Smooth muscle cell (in vitro differentiated cells): Measurements from ENCODE around the gene ZBTB44. TPM values are rescaled to one million over a fixed set of nuclear protein-coding genes. Genes with fewer than 3 reads are reported as not detected.

Experiments
- DNase-seq: peaks from one replicate; lab custom pipeline; 2025; ENCODE audit not compliant: unreplicated experiment; lab: John Stamatoyannopoulos, UW
- H2AFZ ChIP-seq: fragments of 200-600 bp; sonication (generic); 2 replicates; pipeline ENCODE4 v1.6.0; 2016; ENCODE audit warnings: antibody characterized with exemption, low read depth, mild to moderate bottlenecking
- H3F3A ChIP-seq: fragments of 200-600 bp; sonication (generic); 2 replicates; pipeline ENCODE4 v1.6.0; 2017; ENCODE audit warnings: antibody characterized with exemption, low read depth
- H3K27ac ChIP-seq: fragments of 200-600 bp; sonication (generic); 2 replicates; pipeline ENCODE4 v1.5.1; 2016; ENCODE audit warnings: low read depth, mild to moderate bottlenecking
- H3K27me3 ChIP-seq: fragments of 200-600 bp; sonication (generic); 2 replicates; pipeline ENCODE4 v1.6.1; 2016; ENCODE audit warnings: low read depth, mild to moderate bottlenecking
- H3K36me3 ChIP-seq: fragments of 200-600 bp; sonication (generic); 2 replicates; pipeline ENCODE4 v1.5.1; 2016; ENCODE audit warnings: low read depth
- H3K4me1 ChIP-seq: fragments of 200-600 bp; sonication (generic); 2 replicates; pipeline ENCODE4 v1.5.1; 2016; ENCODE audit warnings: low read depth
- H3K4me2 ChIP-seq: fragments of 200-600 bp; sonication (generic); 2 replicates; pipeline ENCODE4 v1.6.0; 2016; ENCODE audit warnings: mild to moderate bottlenecking
- H3K4me3 ChIP-seq: fragments of 200-600 bp; sonication (generic); 2 replicates; pipeline ENCODE4 v1.5.1; 2016; ENCODE audit warnings: mild to moderate bottlenecking
- H3K79me2 ChIP-seq: fragments of 200-600 bp; sonication (generic); 2 replicates; pipeline ENCODE4 v1.6.0; 2016; ENCODE audit warnings: low read depth, mild to moderate bottlenecking
- H3K9ac ChIP-seq: fragments of 200-600 bp; sonication (generic); 2 replicates; pipeline ENCODE4 v1.6.0; 2016; ENCODE audit warnings: low read depth
- H3K9me3 ChIP-seq: fragments of 200-600 bp; sonication (generic); replicated peaks from 2 replicates; pipeline ENCODE4 v1.5.1; 2016; ENCODE audit warnings: low read depth
- H4K20me1 ChIP-seq: fragments of 200-600 bp; sonication (generic); 2 replicates; pipeline ENCODE4 v1.6.0; 2016; ENCODE audit warnings: low read depth
- WGBS: methylation state at CpG from one replicate; pipeline ENCODE4 v1.1.7; 2016; ENCODE audit warnings: low lambda C conversion rate; 5-methylcytosine and 5-hydroxymethylcytosine counted together
- polyA plus RNA-seq: library from polyadenylated mRNA; unstranded; fragments of >200 nt; fragmentation: Nextera tagmentation; extraction: Ambion mirVana; gene quantifications from 2 replicates; pipeline ENCODE4 v1.2.1, GENCODE V29; 2016
- total RNA-seq: library from RNA; depleted of rRNA; stranded (reverse); fragments of >200 nt; gene quantifications from 2 replicates; pipeline ENCODE4 v1.2.3, GENCODE V29; 2014
- TF ChIP-seq, protein P1 (sequence below): fragments of 200-600 bp; sonication (generic); IDR thresholded peaks from 2 replicates; pipeline ENCODE4 v1.5.1; 2017; ENCODE audit warnings: borderline replicate concordance, mild to moderate bottlenecking, antibody characterized with exemption; ENCODE audit not compliant: insufficient read depth, poor library complexity, severe bottlenecking

The ZBTB44 gene
- total and polyA plus RNA-seq, 2 experiments from 2014 or later, result 2.3 to 27.3 TPM

DNA sequence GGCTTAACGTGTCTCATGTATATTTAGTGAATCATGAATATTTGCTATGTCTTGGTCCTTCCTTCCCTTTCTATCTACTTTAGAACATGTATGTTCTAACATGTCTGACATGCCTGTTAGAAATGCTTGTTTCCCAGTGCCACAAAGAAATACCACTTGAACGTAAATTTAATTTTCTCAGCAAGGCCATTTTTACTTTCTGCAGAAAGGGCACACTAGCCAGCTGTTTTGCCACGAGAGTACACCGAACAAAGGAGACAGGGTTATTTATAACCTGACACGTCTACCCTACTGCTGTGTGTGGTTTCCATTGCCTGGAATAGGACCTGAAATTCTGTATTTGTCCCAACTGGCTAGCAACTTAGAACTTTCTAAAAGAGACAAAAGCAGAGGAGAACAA, 7.4 kb upstream of the ZBTB44 start:
- Histone ChIP-seq H3K9me3 (no peaks in the 10 kb centered on the region), H3K4me3 (no peak overlapping the region), H3K27me3 (no peaks in the 10 kb centered on the region), H3K79me2 (no peaks in the 10 kb centered on the region), H3K4me1 (peaks cover 8% of the 10 kb centered on the region), H3F3A (no peaks in the 10 kb centered on the region), H3K9ac (peak overlapping the region; percentile 64), H3K27ac (peak overlapping the region; percentile 85), H4K20me1 (no peaks in the 10 kb centered on the region), H2AFZ (no peak overlapping the region), H3K36me3 (no peaks in the 10 kb centered on the region), H3K4me2 (peak overlapping the region; percentile 7)
- DNase-seq, result no peak
- TF ChIP-seq, protein P1, sequence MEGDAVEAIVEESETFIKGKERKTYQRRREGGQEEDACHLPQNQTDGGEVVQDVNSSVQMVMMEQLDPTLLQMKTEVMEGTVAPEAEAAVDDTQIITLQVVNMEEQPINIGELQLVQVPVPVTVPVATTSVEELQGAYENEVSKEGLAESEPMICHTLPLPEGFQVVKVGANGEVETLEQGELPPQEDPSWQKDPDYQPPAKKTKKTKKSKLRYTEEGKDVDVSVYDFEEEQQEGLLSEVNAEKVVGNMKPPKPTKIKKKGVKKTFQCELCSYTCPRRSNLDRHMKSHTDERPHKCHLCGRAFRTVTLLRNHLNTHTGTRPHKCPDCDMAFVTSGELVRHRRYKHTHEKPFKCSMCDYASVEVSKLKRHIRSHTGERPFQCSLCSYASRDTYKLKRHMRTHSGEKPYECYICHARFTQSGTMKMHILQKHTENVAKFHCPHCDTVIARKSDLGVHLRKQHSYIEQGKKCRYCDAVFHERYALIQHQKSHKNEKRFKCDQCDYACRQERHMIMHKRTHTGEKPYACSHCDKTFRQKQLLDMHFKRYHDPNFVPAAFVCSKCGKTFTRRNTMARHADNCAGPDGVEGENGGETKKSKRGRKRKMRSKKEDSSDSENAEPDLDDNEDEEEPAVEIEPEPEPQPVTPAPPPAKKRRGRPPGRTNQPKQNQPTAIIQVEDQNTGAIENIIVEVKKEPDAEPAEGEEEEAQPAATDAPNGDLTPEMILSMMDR, result no peak
- 64% methylated on average over 5 of the region's 5 CpGs for WGBS

DNA sequence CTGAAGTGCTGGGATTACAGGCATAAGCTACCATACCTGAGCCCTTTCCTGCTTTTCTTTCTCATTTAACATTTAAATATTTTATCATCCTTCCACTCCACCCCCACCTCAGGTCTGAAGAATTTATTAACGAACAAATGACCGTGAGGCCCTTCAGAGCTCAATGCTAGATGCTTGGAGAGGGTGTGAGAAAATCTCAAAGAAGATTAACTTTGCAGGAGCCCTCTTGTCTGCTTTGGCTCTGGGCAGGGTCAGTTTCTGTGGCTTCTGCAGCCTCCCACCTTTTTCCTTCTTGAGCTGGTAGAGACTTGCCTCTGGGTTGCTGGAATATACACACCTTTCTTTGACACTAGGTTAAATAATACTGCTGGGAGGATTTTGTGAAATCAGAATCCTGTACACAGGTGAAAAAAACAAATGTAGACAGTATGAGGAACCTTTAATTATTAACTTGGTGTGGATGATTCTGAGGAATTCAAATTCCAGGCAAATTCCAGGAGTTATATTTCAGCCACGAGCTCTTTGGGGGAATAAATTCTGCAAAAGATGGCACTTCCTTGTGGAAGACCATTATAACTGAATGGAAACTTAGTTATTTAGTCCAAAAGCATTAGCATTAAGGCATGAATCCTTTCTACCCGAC, 3.4 kb upstream of the ZBTB44 start:
- Histone ChIP-seq H3K4me2 (no peak overlapping the region), H3F3A (no peaks in the 10 kb centered on the region), H4K20me1 (peaks cover 5% of the 10 kb centered on the region), H2AFZ (no peak overlapping the region), H3K9me3 (no peaks in the 10 kb centered on the region), H3K27me3 (no peaks in the 10 kb centered on the region), H3K4me3 (no peak overlapping the region), H3K9ac (no peak overlapping the region), H3K27ac (no peak overlapping the region), H3K79me2 (peaks cover 10% of the 10 kb centered on the region), H3K4me1 (peaks cover 18% of the 10 kb centered on the region), H3K36me3 (no peaks in the 10 kb centered on the region)
- 64% methylated on average over 4 of the region's 4 CpGs for WGBS
- TF ChIP-seq, protein P1, result no peak
- no peak for DNase-seq

DNA sequence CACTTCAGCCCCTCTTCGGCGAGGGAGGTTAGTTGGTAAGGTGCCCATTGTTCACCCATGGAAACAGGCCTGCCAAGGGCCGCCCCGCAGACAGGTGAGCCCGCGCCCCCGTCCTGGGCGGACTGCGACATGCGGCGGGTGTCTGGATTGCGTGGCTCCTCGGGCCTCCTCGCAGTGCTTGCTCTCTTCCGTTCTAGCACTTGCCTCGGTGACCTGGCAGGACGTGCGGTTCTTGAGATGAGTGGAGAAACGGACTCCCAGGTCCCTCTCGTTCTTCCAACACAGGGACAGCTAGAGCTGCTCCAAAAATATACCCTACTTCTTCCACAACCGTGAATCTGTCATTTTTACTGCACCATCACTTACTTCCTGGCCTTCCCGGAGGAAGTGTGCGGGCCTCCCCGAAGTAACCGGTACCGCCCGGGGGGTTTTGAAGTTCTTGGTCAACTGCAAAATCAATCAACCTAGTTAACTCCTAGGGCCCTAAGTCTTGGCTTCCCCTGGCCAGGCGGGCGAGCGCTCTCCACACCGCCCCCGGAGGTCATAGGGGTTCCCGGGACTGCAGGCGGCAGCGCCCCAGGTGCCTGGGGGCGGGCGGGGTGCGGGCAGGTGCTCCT, 745 bp upstream of the ZBTB44 start:
- 51% methylated on average over 37 of the region's 38 CpGs for WGBS
- H3K4me1 ChIP-seq, result peaks cover 18% of the 10 kb centered on the region
- no peak for DNase-seq
- peaks cover 35% of the 10 kb centered on the region for H3K79me2 ChIP-seq
- TF ChIP-seq, protein P1, result no peak
- no peaks in the 10 kb centered on the region for H3K9me3 ChIP-seq
- H3K27ac ChIP-seq, result peak overlapping the region; percentile 12
- H3K36me3 ChIP-seq, result no peaks in the 10 kb centered on the region
- H3K4me3 ChIP-seq, result peak overlapping the region; percentile 85
- peak overlapping the region; percentile 92 for H2AFZ ChIP-seq
- peak overlapping the region; percentile 97 for H3K4me2 ChIP-seq
- no peaks in the 10 kb centered on the region for H3F3A ChIP-seq
- H4K20me1 ChIP-seq, result peaks cover 30% of the 10 kb centered on the region
- no peaks in the 10 kb centered on the region for H3K27me3 ChIP-seq
- no peak overlapping the region for H3K9ac ChIP-seq
